ENCODE measurements around the gene NPIPB4.
A peak's percentile ranks its signal among the peaks of the same experiment; 100 is the strongest.
"Not testable (repeated sequence)": the region's sequence is repeated elsewhere in the genome, so short reads cannot be mapped to it uniquely, and the experiment has no call there.

NPIPB4 gene

GRCh38 chr16:21857656-21858055 is at the start of gene NPIPB4:
NPIPB4 (minus strand) TSS chr16:21857756; CDS start chr16:21857378, 378 bp downstream.
- not testable (repeated sequence) for DNase-seq (ENCODE audit: low read depth); H3K4me3 ChIP-seq (ENCODE audit: low read depth, low read length)

- H3K4me3 ChIP-seq (ENCODE audit: low read depth, low read length); DNase-seq (ENCODE audit: low read depth): not testable (repeated sequence)
These were observed 41.4 kb upstream of the NPIPB4 start for GRCh38 chr16:21898998-21899397.

GRCh38 chr16:21881988-21882387 is 24.4 kb upstream of the NPIPB4 start:
- not testable (repeated sequence) for H3K4me3 ChIP-seq (ENCODE audit: low read depth, low read length)
- peak; percentile 25 for DNase-seq (ENCODE audit: low read depth)

GRCh38 chr16:21837186-21837585 is 20.4 kb downstream of the NPIPB4 start:
- not testable (repeated sequence) for DNase-seq (ENCODE audit: low read depth); H3K4me3 ChIP-seq (ENCODE audit: low read depth, low read length)

- not testable (repeated sequence) for DNase-seq (ENCODE audit: low read depth); H3K4me3 ChIP-seq (ENCODE audit: low read depth, low read length)
These were observed 21.2 kb downstream of the NPIPB4 start for GRCh38 chr16:21836334-21836733.

GRCh38 chr16:21835747-21836146 is 21.8 kb downstream of the NPIPB4 start:
- not testable (repeated sequence) for DNase-seq (ENCODE audit: low read depth); H3K4me3 ChIP-seq (ENCODE audit: low read depth, low read length)

GRCh38 chr16:21834211-21834610 is 23.3 kb downstream of the NPIPB4 start:
- not testable (repeated sequence) for H3K4me3 ChIP-seq (ENCODE audit: low read depth, low read length); DNase-seq (ENCODE audit: low read depth)

GRCh38 chr16:21829929-21830328 is 27.6 kb downstream of the NPIPB4 start:
- not testable (repeated sequence) for DNase-seq (ENCODE audit: low read depth); H3K4me3 ChIP-seq (ENCODE audit: low read depth, low read length)

GRCh38 chr16:21826067-21826706 is 31.4 kb downstream of the NPIPB4 start:
- not testable (repeated sequence) for DNase-seq (ENCODE audit: low read depth); H3K4me3 ChIP-seq (ENCODE audit: low read depth, low read length)

GRCh38 chr16:21825526-21825925 is 32.0 kb downstream of the NPIPB4 start:
- not testable (repeated sequence) for DNase-seq (ENCODE audit: low read depth); H3K4me3 ChIP-seq (ENCODE audit: low read depth, low read length)

GRCh38 chr16:21823258-21823657 is 34.3 kb downstream of the NPIPB4 start:
- not testable (repeated sequence) for H3K4me3 ChIP-seq (ENCODE audit: low read depth, low read length); DNase-seq (ENCODE audit: low read depth)

GRCh38 chr16:21820908-21821465 is 36.6 kb downstream of the NPIPB4 start:
- DNase-seq (ENCODE audit: low read depth), result not testable (repeated sequence)
- peak overlapping the region; percentile 86 for H3K4me3 ChIP-seq (ENCODE audit: low read depth, low read length)

- peak; percentile 87 for DNase-seq (ENCODE audit: low read depth)
- TF ChIP-seq MAX (IDR thresholded peaks at IDR 0.05; ENCODE audit: low read depth, low read length) (peak; percentile 55; the same call in 1 of the 2 replicates), MYC (IDR thresholded peaks at IDR 0.05; ENCODE audit: low read depth, low read length) (peak; percentile 57), POLR2A (IDR thresholded peaks at IDR 0.05; ENCODE audit: extremely low read depth, insufficient read length) (peak; percentile 81)
- peak overlapping the region; percentile 86 for H3K4me3 ChIP-seq (ENCODE audit: low read depth, low read length)
These were observed 37.3 kb downstream of the NPIPB4 start for GRCh38 chr16:21820028-21820907.

GRCh38 chr16:21819617-21820016 is 37.9 kb downstream of the NPIPB4 start:
- not testable (repeated sequence) for DNase-seq (ENCODE audit: low read depth)
- peak overlapping the region; percentile 86 for H3K4me3 ChIP-seq (ENCODE audit: low read depth, low read length)

GRCh38 chr16:21817012-21817411 is 40.5 kb downstream of the NPIPB4 start:
- DNase-seq (ENCODE audit: low read depth); H3K4me3 ChIP-seq (ENCODE audit: low read depth, low read length): not testable (repeated sequence)

GRCh38 chr16:21815694-21816093 is 41.9 kb downstream of the NPIPB4 start:
- H3K4me3 ChIP-seq (ENCODE audit: low read depth, low read length); DNase-seq (ENCODE audit: low read depth): not testable (repeated sequence)

- not testable (repeated sequence) for H3K4me3 ChIP-seq (ENCODE audit: low read depth, low read length); DNase-seq (ENCODE audit: low read depth)
These were observed 55.2 kb downstream of the NPIPB4 start for GRCh38 chr16:21802375-21802663.

Measured in NB4 (cell line).